Adrenal gland (tissue), 5 donors: Measurements from ENCODE around the gene ZNF821.

Source experiments
- POLR2A ChIP-seq, 2 donors: fragments of 450-650 bp; IDR thresholded peaks; one replicate each; pipeline ENCODE4 v1.6.1; 2017; ENCODE audit warnings: antibody characterized with exemption in 2 of 2, mild to moderate bottlenecking in 2 of 2, moderate library complexity in 1 of 2
- TF ChIP-seq, protein P1 (sequence below), 6 experiments: fragments of 450-650 bp in 4 of 6; fragments of 200-600 bp in 2 of 6; sonication (generic) in 1 of 6; IDR thresholded peaks; 1 replicate in 5 of 6; 2 replicates in 1 of 6; pipeline versions ENCODE4 v1.5.1 to v1.8.0; 2016 to 2021; ENCODE audit warnings: antibody characterized with exemption in 6 of 6, mild to moderate bottlenecking in 2 of 6, moderate library complexity in 1 of 6
- donor health status: DM: no; HTN: no; CAD: no.

GRCh38 chr16:71834291-71834690 lies 49.7 kb downstream of the ZNF821 start:
- TF ChIP-seq, protein P1, sequence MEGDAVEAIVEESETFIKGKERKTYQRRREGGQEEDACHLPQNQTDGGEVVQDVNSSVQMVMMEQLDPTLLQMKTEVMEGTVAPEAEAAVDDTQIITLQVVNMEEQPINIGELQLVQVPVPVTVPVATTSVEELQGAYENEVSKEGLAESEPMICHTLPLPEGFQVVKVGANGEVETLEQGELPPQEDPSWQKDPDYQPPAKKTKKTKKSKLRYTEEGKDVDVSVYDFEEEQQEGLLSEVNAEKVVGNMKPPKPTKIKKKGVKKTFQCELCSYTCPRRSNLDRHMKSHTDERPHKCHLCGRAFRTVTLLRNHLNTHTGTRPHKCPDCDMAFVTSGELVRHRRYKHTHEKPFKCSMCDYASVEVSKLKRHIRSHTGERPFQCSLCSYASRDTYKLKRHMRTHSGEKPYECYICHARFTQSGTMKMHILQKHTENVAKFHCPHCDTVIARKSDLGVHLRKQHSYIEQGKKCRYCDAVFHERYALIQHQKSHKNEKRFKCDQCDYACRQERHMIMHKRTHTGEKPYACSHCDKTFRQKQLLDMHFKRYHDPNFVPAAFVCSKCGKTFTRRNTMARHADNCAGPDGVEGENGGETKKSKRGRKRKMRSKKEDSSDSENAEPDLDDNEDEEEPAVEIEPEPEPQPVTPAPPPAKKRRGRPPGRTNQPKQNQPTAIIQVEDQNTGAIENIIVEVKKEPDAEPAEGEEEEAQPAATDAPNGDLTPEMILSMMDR (IDR thresholded peaks at IDR 0.05): no peak
- TF ChIP-seq POLR2A (IDR thresholded peaks at IDR 0.05): no peak
